Measurements from ENCODE around the gene PTGFR. TPM values are rescaled to one million over a fixed set of nuclear protein-coding genes. Genes with fewer than 3 reads are reported as not detected.

Gene PTGFR
- total and polyA plus RNA-seq, 2 of the 4 experiments (the other 2 are of a cell fraction): 1.7 to 5.4 TPM

DNA sequence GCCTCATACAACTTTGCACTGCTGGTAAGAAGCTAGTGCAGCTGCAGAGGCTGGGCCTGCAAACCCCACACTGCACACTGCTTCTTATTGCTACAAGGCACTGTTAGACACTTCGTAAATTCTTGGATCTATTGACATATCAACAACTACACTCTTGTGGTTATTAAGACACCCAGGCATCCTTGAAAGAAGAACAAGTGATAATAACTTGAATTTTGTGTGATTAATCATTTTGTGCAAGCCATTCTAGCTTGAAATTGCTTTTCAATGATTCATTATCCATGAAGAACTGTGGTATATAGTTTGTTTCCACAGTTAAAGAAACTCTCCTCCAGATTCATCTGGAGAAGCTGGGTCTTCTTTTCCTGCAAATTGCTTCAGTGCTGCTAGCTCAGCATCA lies 95.8 kb downstream of the PTGFR start:
- Histone ChIP-seq H3K27me3 (ENCODE audit: control insufficient read depth, insufficient read depth, low read length) (no peaks in the 10 kb centered on the region), H2AFZ (replicated peaks; ENCODE audit: low read length, poor library complexity) (no peak overlapping the region), H4K91ac (ENCODE audit: insufficient read depth, low read depth, low read length) (no peak overlapping the region), H4K20me1 (ENCODE audit: insufficient read depth, low read length) (no peaks in the 10 kb centered on the region), H2BK5ac (ENCODE audit: low read depth, low read length, poor library complexity, severe bottlenecking) (no peak overlapping the region), H4K8ac (ENCODE audit: low read depth in 2 of 2, low read length in 2 of 2) (no peak overlapping the region), H3K4me2 (ENCODE audit: low read depth, low read length) (no peak overlapping the region; the same call in 1 of the 2 replicates), H3K36me3 (ENCODE audit: control insufficient read depth, insufficient read depth, low read length) (no peaks in the 10 kb centered on the region), H2BK15ac (ENCODE audit: low read depth, low read length) (no peak overlapping the region), H3K79me1 (ENCODE audit: low read depth in 1 of 2, low read length in 2 of 2) (no peaks in the 10 kb centered on the region), H3K9ac (ENCODE audit: low read depth, low read length) (no peak overlapping the region), H2BK120ac (ENCODE audit: low read depth, low read length) (no peak overlapping the region), H2AK5ac (ENCODE audit: low read depth, low read length) (no peak overlapping the region), H3K4me1 (ENCODE audit: control insufficient read depth, insufficient read depth, low read length) (peaks cover 3% of the 10 kb centered on the region; the same call in 1 of the 2 replicates), H3K56ac (ENCODE audit: extremely low read depth, insufficient read depth, low read length) (no peak overlapping the region), H4K5ac (ENCODE audit: low read depth, low read length) (no peak overlapping the region), H3K27ac (ENCODE audit: insufficient read depth, low read length) (no peak overlapping the region), H3K4me3 (ENCODE audit: insufficient read depth, low read depth, low read length) (no peak overlapping the region), H3K4ac (ENCODE audit: low read depth, low read length) (no peak overlapping the region), H3K9me1 (ENCODE audit: insufficient read depth, low read length) (no peaks in the 10 kb centered on the region; the same call in 1 of the 2 replicates), H3K14ac (replicated peaks; ENCODE audit: low read depth, low read length) (no peak overlapping the region), H2AK9ac (replicated peaks; ENCODE audit: low read depth, low read length, poor library complexity) (no peak overlapping the region), H3K9me3 (ENCODE audit: control insufficient read depth, insufficient read depth, low read length) (no peaks in the 10 kb centered on the region), H3K23ac (ENCODE audit: low read depth, low read length) (no peak overlapping the region), H2BK20ac (ENCODE audit: low read depth, low read length) (no peak overlapping the region), H3K18ac (ENCODE audit: low read depth, low read length) (no peak overlapping the region)
- whole genome bisulfite sequencing, 2 experiments (ENCODE audit: extremely low coverage in 2 of 2, insufficient read length in 1 of 2): no CpG with 5 or more reads among the region's 1 CpG
- ChIA-PET POLR2A (ENCODE audit: unreplicated experiment) (no interaction called here), CTCF (interaction anchor here (0.8 kb wide), 1 partner anchor 12 kb away, joined by 3 read pairs; no protein-coding TSS in a partner anchor)
- no TSS peak for BruUV-seq (replicated peaks)
- ATAC-seq (ENCODE audit: low read depth): peak; percentile 68
- intact Hi-C loops (cut with micrococcal nuclease) (no loop called here), in situ Hi-C loops (cut with MboI; ENCODE audit: low sequenced_read_pairs) (no loop called here), dilution Hi-C loops (cut with HindIII; ENCODE audit: low sequenced_read_pairs, unreplicated experiment) (no loop called here)
- peak; percentile 54 for DNase-seq
- TF ChIP-seq USF2 (IDR thresholded peaks at IDR 0.05; ENCODE audit: low read depth, low read length) (no peak), FOS (IDR thresholded peaks at IDR 0.05; ENCODE audit: low read depth, low read length) (no peak)

Measured in IMR-90 (cell line).